ENCODE data around the gene SLC66A3.
A peak's percentile ranks its signal among the peaks of the same experiment; 100 is the strongest.

Gene SLC66A3

DNA sequence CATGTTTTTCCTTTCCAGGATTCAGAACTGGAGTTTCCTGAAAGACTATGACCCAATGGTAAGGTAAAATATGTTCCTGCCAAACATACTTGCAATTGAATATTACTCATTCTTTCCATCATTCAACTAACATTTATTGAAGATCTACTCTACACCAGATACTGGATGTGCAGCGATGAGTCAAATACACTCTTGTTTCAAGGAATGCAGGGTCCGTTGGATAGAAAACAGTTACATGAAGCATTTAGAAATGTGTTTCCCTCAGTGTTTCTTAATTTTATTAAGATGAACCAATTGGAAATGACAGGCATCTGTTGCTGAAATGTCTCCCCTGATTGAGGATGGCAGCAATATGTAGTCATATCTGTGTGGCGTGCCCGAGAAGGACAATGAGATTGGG, 14.8 kb upstream of the SLC66A3 start:
- DNase-seq = no peak

DNA sequence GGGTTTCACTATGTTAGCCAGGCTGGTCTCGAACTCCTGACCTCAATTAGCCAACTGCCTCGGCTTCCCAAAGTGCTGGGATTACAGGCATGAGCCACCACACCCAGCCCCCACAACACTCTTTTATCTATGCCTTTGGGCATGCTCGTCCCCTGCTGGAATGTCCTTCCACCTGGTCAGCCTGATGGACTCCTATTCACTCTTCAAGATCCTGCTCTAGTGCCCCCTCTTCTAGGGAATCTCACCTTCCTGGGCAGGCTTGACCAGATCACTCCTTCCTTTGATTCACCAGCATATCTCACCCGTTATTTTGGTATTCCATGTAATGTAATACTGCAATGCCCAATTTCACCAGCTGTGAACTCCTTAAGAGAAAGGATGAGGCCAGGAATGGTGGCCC, 13.9 kb upstream of the SLC66A3 start:
- no peak for DNase-seq

DNA sequence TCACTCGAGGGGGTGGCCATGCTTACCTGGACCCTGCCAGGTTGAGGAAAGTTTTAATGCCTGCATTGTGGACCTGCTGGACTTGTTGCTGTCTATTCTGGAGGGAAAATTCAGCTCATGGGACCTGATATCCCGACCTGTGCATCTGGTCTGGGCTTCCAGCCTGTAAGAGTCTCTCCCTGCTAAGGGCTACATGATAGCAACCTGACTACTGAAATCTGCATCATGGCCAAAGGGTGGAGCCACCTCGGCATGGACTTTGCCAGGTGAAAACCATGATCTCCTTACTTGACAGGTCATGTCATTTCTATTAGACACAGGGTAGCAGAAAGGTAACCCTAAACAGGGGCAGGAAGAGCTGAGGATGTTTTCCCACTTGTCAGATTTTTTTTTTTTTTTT, 12.9 kb upstream of the SLC66A3 start:
- no peak for DNase-seq

DNA sequence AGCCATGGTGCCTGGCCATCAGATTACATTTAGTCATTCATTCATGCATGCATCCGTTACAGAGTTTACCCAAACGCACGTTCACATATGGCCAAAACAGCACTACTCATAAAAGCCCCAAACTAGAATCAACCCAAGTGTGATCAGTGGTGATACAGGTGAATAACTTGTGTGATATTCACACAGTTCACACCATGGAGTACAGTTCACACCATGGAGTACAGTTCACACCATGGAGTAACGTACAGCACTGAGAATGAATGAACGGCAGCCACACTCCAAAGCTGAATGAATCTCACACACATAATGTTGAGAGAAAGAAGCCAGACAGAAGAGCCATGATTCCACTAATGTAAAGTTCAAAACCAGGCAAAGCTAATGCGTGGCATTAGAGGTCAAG, 12.3 kb upstream of the SLC66A3 start:
- DNase-seq = no peak

DNA sequence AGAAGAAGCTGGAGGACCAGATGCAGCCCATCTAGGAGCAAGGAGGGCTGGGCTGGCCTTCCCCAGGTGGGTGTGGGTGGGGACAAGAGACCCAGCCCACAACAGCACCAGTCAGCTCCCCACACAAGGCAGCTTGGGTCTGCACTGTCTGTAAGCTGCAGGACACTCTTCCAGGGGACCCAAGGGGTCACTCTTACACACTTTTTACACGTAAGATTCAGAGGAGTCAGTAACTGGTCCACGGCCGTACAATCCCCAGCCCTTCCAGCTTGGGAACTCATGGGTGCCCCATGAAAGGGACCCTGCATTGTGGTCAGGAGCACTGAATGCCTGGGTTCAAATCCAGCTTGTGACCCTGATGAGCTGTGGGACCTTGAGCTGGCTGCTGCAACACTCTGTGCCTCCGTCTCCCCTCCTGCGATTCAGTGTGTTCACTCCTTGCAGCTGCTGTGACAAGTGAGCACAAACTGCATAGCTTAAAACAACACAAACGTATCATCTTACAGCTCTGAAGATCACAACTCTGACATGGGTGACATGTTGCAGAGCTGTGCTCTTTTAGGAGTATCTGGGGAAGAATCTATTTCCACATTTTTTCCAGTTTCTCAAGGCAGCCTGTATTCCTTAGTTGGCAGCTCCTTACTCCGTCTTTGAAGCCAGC, 11.1 kb upstream of the SLC66A3 start:
- DNase-seq = no peak

DNA sequence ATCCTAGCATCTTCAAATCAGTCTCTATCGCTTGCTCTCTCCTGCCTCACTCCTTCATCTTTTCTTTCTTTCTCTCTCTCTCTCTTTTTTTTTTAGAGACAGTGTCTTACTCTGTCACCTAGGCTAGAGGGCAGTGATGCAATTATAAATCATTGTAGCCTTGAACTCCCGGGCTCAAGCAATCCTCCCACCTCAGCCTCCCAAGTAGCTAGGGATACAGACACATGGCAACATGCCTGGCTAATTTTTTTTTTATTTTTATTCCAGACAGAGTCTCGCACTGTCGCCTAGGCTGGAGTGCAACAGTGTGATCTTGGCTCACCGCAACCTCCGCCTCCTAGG, 10.6 kb upstream of the SLC66A3 start:
- no peak for DNase-seq

DNA sequence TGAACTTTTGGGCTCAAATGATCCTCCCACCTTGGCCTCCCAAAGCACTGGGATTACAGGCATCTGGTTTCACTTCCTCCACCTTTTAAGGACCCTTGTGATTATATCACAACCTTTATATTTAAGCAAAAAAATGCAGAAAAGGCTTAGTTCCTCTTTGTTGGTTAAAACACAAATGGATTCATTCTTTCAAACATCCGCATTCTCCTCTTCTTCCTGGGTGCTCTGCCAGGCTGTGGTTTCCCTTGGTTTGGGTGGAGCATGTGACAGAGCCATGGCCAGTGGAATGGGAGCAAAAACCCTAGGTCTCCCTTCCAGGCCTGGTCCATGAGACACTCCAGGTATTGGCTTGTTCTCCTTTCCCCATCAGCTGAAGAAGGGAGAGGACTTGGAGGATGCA, 9.9 kb upstream of the SLC66A3 start:
- no peak for DNase-seq

DNA sequence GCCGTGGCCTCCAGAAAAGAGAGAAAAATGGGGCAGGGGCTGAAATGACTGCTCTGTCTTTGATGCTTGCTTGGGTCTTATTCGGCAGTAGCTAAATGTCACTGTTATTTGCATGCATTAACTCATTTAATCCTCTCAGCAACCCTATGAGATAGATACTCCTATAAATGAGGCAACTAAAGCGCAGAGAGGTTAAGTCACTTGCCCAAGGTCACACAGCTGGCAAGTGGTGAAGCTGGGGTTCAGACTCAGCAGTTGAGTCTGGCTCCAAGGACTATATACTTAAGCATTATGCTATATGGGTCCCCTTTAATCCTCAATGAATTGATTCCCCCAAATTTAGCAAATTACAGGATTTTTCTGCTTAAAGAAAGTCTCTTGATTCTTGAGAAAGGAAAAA, 9.2 kb upstream of the SLC66A3 start:
- DNase-seq = no peak

DNA sequence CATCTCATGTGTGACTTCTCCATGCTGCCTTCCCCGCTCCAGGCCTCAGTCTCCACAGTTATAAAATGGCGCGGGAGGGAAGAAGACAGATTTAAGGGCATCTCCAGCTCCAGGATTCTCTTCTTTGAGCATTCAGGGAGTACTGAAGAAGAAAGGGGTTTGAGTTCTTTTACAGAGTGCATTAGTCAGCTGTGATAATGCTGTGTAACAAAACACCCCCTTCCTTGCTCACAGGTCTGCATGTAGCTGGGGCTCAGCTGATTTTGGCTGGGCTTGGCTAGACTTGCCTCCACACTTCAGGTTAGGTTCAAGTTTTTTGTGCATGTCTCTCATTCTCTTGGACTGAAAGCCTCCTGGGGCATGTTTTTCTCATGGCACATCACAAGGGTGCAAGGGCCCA, 8.0 kb upstream of the SLC66A3 start:
- no peak for DNase-seq

DNA sequence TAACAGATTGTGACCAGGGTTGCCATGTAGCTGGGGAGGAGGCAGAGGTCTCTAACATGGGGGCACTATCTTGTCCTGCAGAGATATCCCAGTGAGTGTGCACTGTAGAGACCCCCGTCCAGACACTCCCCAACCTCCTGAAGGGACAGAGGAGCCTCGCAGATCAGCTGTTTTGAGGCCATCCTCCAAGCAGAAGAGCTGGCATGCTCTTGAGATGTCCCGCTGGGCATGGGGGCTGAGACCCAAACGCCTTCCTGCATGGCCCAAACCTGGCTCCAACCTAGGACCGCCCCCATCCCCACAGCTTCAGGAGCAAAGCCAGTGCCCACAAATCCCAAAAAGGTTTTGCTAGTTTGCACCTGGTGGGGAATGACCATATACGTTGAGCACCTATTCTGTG, 2.7 kb upstream of the SLC66A3 start:
- DNase-seq = no peak

DNA sequence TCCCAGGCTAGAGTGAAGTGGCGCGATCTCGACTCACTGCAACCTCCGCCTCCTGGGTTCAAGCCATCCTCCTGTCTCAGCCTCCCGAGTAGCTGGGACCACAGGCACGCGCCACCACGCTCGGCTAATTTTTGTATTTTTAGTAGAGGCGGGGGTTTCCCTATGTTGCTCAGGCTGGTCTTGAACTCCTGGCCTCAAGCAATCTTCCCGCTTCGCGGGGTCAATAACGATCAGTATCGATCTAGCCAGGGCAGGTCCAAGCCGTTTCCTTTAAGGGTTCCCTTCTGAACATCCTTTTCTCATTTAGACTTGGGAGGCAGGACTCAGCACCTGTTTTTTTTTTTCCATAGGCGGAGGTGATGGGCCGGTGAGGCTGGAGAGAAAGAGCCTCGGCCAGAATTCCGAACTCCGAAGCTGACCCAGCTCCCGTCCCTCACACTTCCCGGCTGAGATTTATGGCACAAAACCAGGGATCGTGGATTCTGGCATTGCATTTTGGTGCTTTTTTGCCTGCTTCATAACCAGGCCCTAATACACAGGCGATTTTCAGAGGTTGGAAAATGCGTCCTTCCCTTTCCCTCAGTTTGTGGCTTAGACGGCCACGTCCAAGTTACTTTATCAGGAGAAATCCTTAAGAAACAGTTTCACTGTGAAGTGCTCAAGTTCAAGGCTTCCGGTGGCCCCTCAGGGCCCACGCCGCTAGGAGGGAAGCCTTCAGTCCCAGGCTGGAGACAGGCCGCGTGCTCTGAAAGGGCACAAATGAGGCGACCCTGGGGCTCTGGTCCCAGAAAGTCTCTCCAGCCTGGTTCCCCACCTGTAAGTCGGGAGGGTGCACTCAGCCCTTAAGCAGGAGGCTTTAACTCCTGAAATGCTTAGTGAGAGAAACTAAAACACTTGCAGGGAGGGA, 998 bp upstream of the SLC66A3 start:
- no peak for DNase-seq

DNA sequence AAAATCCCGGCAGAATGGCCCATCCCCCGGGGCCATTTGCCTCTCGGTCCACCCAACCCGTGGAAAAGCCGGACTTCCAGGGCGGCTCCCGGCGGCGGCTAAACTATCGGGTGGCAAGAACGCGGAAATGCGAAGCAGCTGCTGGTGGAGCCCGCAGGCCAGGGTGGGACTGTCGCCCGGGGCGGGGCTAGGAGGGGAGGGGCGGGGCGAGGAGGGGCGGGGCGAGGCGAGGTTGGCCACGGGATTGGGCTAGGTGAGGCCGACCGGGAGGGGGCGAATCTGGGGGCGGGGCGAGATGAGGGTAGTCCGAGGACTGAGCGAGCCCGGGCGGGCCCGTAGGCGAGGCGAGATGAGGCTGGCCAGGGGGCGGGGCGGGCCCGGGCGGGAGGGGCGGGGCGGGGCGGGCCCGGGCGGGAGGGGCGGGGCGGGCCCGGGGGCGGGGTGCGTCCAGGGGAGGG, 315 bp upstream of the SLC66A3 start:
- DNase-seq = peak; percentile 99

DNA sequence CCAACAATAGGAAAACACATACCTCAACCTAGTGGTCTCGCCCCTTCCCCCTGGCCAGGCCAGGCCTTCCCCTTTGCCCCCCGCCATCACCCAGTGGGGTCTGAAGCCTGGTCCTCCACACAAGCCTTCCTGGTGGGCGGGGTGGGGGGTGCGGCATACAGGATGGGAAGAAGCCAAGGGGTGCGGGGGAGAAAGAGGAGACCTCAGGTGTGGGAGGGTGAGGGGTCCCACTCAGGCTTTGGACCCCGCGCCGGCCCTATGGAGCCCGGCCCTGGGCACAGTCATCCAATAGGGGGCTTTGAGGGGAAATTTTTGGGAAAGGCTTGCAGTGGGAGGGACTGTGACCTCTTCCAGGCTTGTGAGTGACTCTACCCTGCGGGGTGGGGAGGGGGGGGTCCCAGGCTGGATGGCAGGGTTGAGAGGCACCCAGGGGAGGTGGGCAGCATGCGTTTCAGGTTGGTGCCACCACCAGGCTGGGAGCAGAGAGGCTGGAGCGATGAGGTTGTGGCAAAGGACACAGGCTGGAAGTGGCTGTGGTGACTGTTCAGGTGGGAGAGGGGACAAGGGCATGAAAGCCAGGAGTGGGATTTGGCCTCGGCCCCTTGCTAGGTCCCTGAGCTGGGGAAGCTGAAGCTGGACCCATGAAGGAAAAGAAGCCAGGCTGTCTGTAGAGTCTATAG, 1.3 kb downstream of the SLC66A3 start:
- DNase-seq = no peak

DNA sequence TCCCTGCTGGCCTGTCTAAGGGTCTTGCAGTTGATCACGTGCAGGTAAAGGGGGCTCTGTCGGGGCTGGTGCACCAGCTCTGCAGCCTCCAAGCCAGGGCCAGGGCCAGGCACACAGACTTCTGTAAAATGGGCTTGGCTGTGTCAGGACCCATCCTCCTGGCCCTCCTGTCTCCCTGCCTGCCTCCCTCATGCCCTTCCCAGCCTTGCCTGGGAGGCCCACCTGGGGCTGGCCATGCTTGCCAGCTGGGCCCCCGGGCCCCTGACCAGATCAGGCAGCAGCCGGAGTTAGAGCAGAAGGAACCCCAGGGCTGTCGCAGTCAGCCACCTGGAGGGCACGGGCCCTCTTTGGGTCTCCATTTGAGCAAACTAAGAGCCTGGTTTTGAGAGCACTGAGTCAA, 2.0 kb downstream of the SLC66A3 start:
- DNase-seq = no peak

DNA sequence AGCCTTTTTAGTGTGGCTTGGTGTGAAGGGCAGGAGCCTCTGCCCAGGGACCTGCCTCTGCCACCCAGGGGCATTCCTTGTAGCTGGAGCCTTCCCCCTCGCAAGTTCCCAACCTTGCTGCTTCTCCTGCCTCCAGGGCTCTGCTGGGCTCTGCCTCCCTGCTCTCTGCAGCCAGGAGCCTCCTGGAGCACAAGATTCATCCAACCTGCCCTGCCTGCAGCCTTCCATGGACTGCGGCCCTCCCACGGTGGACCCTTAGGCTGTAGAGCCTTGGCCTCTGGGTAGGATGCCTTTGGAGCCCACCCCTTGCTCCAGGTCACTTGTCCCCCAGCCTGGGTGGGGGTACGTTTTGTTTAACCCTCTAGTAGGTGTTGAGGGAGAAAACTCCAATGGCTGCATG, 2.5 kb downstream of the SLC66A3 start:
- no peak for DNase-seq

DNA sequence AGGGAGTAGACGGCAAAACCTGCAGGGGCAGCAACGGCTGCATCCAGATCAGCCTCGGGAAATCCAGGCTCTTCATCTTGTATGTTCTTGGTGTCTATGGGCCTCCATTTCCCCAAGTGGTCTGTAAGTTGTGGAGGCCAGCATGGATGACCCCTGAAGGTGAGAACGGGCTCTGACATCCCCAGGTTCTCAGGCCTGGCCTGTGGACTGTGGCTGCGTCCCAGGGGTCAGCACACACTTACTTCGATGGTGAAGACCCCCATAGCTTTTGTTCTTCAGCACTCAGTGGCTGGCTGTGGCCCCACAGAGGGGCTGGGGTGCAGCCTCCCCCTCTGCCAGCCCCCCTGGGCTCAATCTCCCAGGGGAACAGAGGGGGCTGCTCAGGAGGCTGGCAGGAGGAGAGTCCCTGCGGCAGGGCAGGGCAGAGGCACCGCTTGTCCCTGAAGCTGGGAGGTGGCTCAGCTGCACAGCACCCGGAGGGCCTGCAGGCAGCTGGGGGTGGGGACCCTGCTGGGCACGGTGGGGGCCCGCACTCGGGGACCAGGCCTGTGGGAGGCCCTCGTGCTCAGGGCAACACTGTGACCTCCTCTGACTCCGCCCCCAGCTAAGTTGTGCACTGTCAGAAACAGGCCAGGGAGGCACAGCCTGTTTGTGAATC, 3.8 kb downstream of the SLC66A3 start:
- no peak for DNase-seq

DNA sequence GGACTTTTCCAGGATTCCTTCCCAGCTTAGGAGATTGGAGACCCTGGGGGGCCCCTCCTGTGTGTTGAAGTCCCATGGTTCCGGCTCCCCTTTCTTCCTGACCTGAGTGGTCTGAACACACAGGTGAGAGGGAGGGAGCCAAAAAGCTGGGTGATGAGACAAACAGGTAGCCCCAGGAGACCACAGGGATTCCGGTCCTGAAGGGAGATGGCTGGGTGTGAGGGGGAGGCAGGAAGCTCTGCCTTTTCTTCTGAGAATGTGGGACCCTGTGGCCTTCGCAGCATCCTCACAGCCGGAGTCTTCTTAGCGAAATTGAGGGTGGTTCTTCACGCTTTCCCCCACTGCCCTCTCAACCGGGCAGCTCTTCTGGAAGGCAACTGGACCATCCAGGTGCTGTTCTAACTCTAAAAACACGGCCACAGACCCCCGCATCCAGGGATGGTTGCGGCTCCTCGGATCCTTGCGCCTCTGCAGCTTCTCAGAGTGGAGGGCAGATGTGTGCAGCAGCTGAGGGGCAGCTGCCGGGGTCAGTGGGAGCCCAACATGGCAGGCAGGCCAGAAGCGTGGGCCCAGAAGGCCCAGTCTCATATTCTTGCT, 4.4 kb downstream of the SLC66A3 start:
- no peak for DNase-seq

DNA sequence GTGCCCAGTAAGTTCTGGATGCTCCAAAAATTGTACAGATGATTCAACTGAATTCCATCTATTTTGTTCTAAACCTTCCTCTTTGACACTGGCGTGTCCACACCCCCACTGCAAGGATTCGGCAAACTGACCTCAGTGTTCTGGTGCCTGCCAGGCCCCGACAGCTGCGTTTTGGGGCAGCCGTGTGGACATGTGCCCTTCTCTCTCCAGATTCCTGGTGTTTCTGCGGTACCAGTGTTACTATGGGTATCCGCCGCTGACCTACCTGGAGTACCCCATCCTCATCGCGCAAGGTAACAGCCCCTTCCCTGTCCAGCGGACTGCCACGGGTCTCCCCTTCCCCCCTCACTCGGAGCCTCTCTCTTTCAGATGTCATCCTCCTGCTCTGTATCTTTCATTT, 5.0 kb downstream of the SLC66A3 start:
- no peak for DNase-seq

DNA sequence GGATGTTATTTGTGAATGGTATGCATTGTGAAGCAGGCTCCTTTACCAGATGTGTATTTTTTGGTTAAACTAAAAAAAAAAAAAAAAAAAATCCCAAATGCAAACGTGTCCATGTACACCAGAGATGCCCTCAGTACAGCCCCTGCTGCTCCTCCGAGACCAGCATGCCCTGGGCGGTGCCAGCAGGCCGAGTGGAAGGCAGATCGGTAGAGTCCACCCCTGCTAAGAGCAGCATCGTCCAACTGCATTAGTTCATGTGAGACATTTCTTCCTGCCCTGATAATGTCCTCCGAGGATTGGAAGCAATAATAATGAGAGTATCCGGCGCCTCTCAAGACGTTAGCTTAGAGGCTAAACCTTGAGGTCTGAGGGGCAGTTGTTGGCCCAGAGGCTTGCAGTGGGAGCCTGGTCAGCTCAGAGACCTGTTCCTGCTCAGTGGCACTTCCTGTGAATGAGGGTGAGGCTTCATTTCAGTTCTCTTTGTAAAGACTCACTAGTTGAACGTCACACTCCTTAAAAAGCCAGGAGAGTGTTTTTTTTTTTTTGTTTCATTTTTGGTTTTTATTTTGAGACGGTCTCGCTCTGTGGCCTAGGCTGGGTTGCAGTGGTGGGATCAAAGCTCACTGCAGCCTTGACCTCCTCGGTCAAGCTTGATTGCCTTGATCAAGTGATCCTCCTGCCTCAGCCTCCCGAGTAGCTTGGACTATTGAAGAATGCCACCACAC, 5.6 kb downstream of the SLC66A3 start:
- DNase-seq = no peak

DNA sequence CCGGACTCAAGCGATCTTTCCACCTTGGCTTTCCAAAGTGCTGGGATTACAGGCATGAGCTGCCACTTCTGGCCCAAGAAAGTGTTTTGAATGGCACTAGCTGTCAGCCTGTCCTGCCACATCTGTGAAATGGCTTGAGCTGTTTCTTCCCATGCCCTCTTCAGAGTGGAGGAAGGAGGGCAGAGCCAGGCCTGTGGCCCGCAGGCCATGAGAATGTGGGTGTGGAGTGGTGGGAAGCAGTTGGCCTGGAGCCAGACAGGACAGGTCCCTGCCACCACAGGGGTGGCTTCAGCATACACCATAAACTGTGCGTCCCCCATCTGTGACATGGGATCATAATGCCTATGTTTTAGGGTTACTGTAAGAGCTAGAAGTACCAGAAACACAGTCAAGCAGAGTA, 6.5 kb downstream of the SLC66A3 start:
- DNase-seq = no peak

DNA sequence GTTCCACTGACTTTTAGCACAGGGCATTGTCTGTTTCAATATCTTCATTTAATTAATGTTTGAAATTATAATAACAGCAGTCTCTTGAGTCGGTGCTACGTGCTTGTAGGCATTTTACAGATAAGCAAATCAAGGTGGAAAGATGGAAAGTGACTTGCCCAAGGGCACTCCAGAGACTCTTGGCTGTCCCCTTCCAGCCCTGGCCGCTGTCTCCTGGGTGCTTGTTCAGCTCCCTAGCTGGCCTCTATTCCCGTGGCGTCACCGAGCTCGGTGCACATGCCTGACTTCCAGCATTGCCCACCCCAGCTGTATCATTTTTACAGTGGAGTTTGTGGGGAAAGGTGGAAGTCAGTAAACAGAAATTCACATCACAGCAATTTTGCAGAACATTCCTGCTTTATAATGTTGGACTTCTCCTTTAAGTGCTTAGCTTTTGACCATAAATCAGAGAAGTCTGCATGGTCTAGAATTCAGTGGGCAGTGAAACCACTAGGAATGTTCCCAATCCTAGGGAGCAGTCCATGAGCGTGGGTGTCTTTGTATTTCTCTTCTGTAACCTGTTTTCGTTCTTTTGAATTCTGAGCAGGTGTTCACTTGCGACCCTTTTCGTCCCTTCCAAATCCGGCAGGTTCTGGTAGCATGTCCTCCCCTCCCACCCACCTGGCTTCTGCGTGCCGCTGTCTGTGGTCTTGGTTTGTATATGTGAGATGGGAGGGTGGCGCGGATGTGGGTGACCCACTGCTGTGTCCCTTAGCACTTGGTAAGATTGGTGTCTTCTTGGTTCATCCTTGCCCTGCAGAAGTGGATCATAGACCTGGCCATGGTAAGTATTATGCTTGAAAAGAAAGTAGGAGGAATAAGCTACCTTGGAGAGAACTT, 8.4 kb downstream of the SLC66A3 start:
- DNase-seq = no peak

All from CD4-positive, alpha-beta T cell treated with Interleukin-17A for 4 hours (primary cell).